ENCODE data around the gene ANKH. TPM values are rescaled to one million over a fixed set of nuclear protein-coding genes. Genes with fewer than 3 reads are reported as not detected.

Gene ANKH
- total and polyA plus RNA-seq, 2 donors (not counting 1 experiment from before 2014, with no cell fraction given): 13.7 to 71.1 TPM

GRCh38 chr5:14834584-14835550 lies 36.7 kb downstream of the ANKH start:
- peak overlapping the region; percentile 37 for H3K4me2 ChIP-seq (replicated peaks; ENCODE audit: low read depth, low read length, poor library complexity, severe bottlenecking)
- H3K27me3 ChIP-seq (replicated peaks in 1 of 4; ENCODE audit: control extremely low read depth in 1 of 4, control insufficient read depth in 3 of 4, insufficient read depth in 4 of 4, low read length in 3 of 4): no peaks in the 10 kb centered on the region
- H3K79me2 ChIP-seq (ENCODE audit: control insufficient read depth, insufficient read depth, low read length): peaks cover 23% of the 10 kb centered on the region
- H3K9me3 Mint-ChIP-seq (ENCODE audit: insufficient read depth): no peaks in the 10 kb centered on the region
- TF ChIP-seq EZH2 (IDR thresholded peaks at IDR 0.05; ENCODE audit: borderline replicate concordance, insufficient read depth, low read depth, low read length, poor library complexity, severe bottlenecking) (no peak), CTCF (IDR thresholded peaks at IDR 0.05) (no peak)
- peaks cover 6% of the 10 kb centered on the region in 2 donors for H3K4me1 ChIP-seq (ENCODE audit: control insufficient read depth in 2 of 2, insufficient read depth in 2 of 2, low read length in 2 of 2)
- no peak for DNase-seq
- POLR2A ChIA-PET: no interaction called here
- no peaks in the 10 kb centered on the region for H3K36me3 ChIP-seq (replicated peaks in 1 of 2; ENCODE audit: control extremely low read depth in 1 of 2, control insufficient read depth in 1 of 2, extremely low read depth in 1 of 2, insufficient read depth in 2 of 2, low read length in 1 of 2)
- no peak overlapping the region for H3K4me3 ChIP-seq (ENCODE audit: control extremely low read depth in 1 of 5, extremely low read depth in 1 of 5, insufficient read depth in 1 of 5, low read depth in 2 of 5, low read length in 4 of 5)
- peak overlapping the region; percentile 32 for H3K27ac Mint-ChIP-seq
- H3K4me3 Mint-ChIP-seq: no peak overlapping the region
- no peak overlapping the region for H2AFZ ChIP-seq (ENCODE audit: insufficient read depth, low read depth, low read length, poor library complexity, severe bottlenecking)
- intact Hi-C loops (cut with micrococcal nuclease): no loop called here
- H3K9ac ChIP-seq (ENCODE audit: low read length): no peak overlapping the region
- no peaks in the 10 kb centered on the region for H4K20me1 ChIP-seq (ENCODE audit: control insufficient read depth, insufficient read depth, low read length, poor library complexity, severe bottlenecking)
- no peaks in the 10 kb centered on the region for H3K9me3 ChIP-seq (ENCODE audit: control extremely low read depth in 1 of 3, control insufficient read depth in 2 of 3, insufficient read depth in 1 of 3, low read length in 2 of 3)
- no peaks in the 10 kb centered on the region for H3K27me3 Mint-ChIP-seq
- 100% methylated on average over 6 of the region's 11 CpGs for WGBS (ENCODE audit: insufficient coverage)
- H3K27ac ChIP-seq (ENCODE audit: low read length in 2 of 2): no peak overlapping the region
- peaks cover 17% of the 10 kb centered on the region for H3K4me1 Mint-ChIP-seq
- CTCF ChIA-PET: no interaction called here
- no peak for ATAC-seq (ENCODE audit: low read depth)

- ATAC-seq (ENCODE audit: low read depth) (no peak), DNase-seq (no peak)
- Histone ChIP-seq H3K9ac (ENCODE audit: low read length) (no peak overlapping the region), H3K4me2 (replicated peaks; ENCODE audit: low read depth, low read length, poor library complexity, severe bottlenecking) (no peak overlapping the region), H3K27me3 (replicated peaks in 1 of 4; ENCODE audit: control extremely low read depth in 1 of 4, control insufficient read depth in 3 of 4, insufficient read depth in 4 of 4, low read length in 3 of 4) (no peaks in the 10 kb centered on the region), H3K4me1 (ENCODE audit: control insufficient read depth in 2 of 2, insufficient read depth in 2 of 2, low read length in 2 of 2) (peaks cover 6% of the 10 kb centered on the region in 2 donors), H4K20me1 (ENCODE audit: control insufficient read depth, insufficient read depth, low read length, poor library complexity, severe bottlenecking) (no peaks in the 10 kb centered on the region), H3K36me3 (replicated peaks in 1 of 2; ENCODE audit: control extremely low read depth in 1 of 2, control insufficient read depth in 1 of 2, extremely low read depth in 1 of 2, insufficient read depth in 2 of 2, low read length in 1 of 2) (no peaks in the 10 kb centered on the region), H2AFZ (ENCODE audit: insufficient read depth, low read depth, low read length, poor library complexity, severe bottlenecking) (no peak overlapping the region), H3K4me3 (ENCODE audit: control extremely low read depth in 1 of 5, extremely low read depth in 1 of 5, insufficient read depth in 1 of 5, low read depth in 2 of 5, low read length in 4 of 5) (no peak overlapping the region), H3K9me3 (ENCODE audit: control extremely low read depth in 1 of 3, control insufficient read depth in 2 of 3, insufficient read depth in 1 of 3, low read length in 2 of 3) (no peaks in the 10 kb centered on the region), H3K27ac (ENCODE audit: low read length in 2 of 2) (no peak overlapping the region), H3K79me2 (ENCODE audit: control insufficient read depth, insufficient read depth, low read length) (peaks cover 23% of the 10 kb centered on the region)
- no peak overlapping the region for H3K27ac Mint-ChIP-seq
- no peak for TF ChIP-seq CTCF (IDR thresholded peaks at IDR 0.05)
- no peak for TF ChIP-seq EZH2 (IDR thresholded peaks at IDR 0.05; ENCODE audit: borderline replicate concordance, insufficient read depth, low read depth, low read length, poor library complexity, severe bottlenecking)
- ChIA-PET POLR2A (no interaction called here), CTCF (no interaction called here)
- intact Hi-C loops (cut with micrococcal nuclease): no loop called here
- no peaks in the 10 kb centered on the region for H3K9me3 Mint-ChIP-seq (ENCODE audit: insufficient read depth)
- no peak overlapping the region for H3K4me3 Mint-ChIP-seq
- peaks cover 17% of the 10 kb centered on the region for H3K4me1 Mint-ChIP-seq
- no peaks in the 10 kb centered on the region for H3K27me3 Mint-ChIP-seq
- no CpG with 5 or more reads among the region's 2 CpGs for WGBS (ENCODE audit: insufficient coverage)
Observed at GRCh38 chr5:14834062-14834461, 37.5 kb downstream of the ANKH start.
